Measurements from ENCODE around the gene STARD5.

DNA sequence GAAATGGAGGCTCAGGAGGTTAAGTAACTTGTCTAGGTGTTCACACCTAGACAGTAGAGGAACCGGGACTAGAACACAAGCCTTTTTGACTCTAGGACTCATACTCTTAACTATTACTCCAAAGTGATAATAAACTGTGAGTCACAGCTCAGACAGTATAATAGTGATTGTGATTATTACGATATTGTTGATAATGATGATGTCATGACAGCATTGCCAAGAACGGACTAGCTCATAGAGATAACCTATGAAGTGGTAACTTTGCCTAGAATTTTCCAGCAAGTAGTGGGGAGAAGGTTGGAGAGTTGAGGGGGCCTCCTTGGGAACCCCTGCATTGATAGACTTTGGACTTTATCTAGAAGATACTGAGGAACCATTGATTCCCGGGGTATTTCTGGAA, 34.0 kb downstream of the STARD5 start:
- TF ChIP-seq, protein P1, sequence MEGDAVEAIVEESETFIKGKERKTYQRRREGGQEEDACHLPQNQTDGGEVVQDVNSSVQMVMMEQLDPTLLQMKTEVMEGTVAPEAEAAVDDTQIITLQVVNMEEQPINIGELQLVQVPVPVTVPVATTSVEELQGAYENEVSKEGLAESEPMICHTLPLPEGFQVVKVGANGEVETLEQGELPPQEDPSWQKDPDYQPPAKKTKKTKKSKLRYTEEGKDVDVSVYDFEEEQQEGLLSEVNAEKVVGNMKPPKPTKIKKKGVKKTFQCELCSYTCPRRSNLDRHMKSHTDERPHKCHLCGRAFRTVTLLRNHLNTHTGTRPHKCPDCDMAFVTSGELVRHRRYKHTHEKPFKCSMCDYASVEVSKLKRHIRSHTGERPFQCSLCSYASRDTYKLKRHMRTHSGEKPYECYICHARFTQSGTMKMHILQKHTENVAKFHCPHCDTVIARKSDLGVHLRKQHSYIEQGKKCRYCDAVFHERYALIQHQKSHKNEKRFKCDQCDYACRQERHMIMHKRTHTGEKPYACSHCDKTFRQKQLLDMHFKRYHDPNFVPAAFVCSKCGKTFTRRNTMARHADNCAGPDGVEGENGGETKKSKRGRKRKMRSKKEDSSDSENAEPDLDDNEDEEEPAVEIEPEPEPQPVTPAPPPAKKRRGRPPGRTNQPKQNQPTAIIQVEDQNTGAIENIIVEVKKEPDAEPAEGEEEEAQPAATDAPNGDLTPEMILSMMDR (conservative IDR thresholded peaks at IDR 0.05): no peak
- TF ChIP-seq ZFX (IDR thresholded peaks at IDR 0.05): no peak

Measured in C4-2B (cell line).